Measurements from ENCODE around the gene PNCK. TPM values are rescaled to one million over a fixed set of nuclear protein-coding genes. Genes with fewer than 3 reads are reported as not detected.
A peak's percentile ranks its signal among the peaks of the same experiment; 100 is the strongest.

PNCK gene
- total and polyA plus RNA-seq, 2 of the 13 experiments (the other 11 are each of a cell fraction or from before 2014, with no cell fraction given): 33.1 TPM; not detected in 1

DNA sequence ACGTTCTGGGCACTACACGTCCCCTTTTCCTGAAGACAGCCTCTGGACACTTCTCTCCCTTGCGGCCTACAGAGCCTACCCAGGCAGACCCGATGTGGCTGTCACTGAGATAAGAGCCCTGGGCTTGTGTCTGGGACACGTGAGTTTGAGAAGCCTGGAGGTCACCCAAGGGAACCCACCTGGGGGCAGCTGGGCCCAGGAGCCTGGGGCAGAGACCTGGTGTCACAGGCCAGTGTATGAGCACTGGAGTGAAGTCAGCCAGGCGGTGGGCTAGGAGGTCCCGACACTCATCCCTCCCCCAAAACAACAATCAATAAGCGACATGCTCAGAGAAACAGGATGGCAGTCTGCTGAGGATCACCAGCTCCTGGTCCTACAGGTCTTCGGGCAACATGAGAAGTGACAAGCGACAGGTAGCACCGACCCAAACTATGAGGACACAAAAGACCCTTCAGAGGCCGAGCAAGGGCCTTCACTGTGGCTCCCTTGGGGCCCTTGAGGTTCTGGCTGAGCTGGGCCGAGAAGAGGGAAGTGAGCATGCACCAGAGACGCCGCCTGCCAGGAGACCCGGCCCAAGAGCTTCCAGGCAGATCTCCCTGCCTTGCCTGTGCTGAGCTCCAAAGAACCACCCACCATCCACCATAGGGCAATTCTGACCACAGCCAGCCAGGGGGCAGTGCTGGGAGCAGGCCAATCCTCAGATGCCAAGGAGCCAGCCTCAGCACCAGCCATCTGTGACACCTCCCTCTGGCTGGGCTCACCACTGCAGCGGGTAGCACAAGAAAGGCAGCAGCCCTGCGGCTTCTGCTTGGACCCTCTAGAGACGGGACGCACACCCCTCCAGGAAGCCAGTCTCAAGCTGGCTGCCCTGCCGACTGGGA, 37.6 kb downstream of the PNCK start:
- H3K27ac ChIP-seq (ENCODE audit: extremely low read length, insufficient read depth, low read length): peak overlapping the region; percentile 43
- H2AFZ ChIP-seq (ENCODE audit: low read length): no peak overlapping the region
- no peaks in the 10 kb centered on the region for H3K27me3 ChIP-seq (ENCODE audit: control insufficient read depth in 1 of 2, insufficient read depth in 2 of 2, low read length in 2 of 2)
- H3K79me2 ChIP-seq (ENCODE audit: insufficient read depth, low read length): no peaks in the 10 kb centered on the region
- ATAC-seq (peak; percentile 76), FAIRE-seq (peak; percentile 95), DNase-seq (ENCODE audit: low spot score) (peak; percentile 59)
- intact Hi-C loops (cut with micrococcal nuclease; ENCODE audit: unreplicated experiment) (loop anchor here (2.0 kb wide), 1 partner anchor 13 kb away; no protein-coding TSS in a partner anchor), in situ Hi-C loops (cut with HindIII; ENCODE audit: extremely low pct_ligation_motif_present, low pct_unique_long_range_greater_than_20kb) (no loop called here)
- H3K9me3 ChIP-seq (ENCODE audit: low read length): no peaks in the 10 kb centered on the region
- H3K4me2 ChIP-seq (ENCODE audit: low read depth, low read length): peak overlapping the region; percentile 23; the same call in 1 of the 2 replicates
- ChIA-PET CTCF (ENCODE audit: low intra/inter-chr PET ratio, low total read pairs) (interaction anchor here (1.1 to 3.1 kb wide), 3 partner anchors 13 to 26 kb away, joined by 4 to 21 read pairs (median 5); no protein-coding TSS in a partner anchor), POLR2A (interaction anchor here (2.1 to 4.2 kb wide), 4 partner anchors 10 to 26 kb away, joined by 5 to 156 read pairs (median 42); partner anchors contain the start of gene DUSP9)
- H3K36me3 ChIP-seq (replicated peaks in 1 of 2; ENCODE audit: control insufficient read depth in 1 of 2, insufficient read depth in 2 of 2, low read length in 2 of 2): no peaks in the 10 kb centered on the region
- H3K9ac ChIP-seq (ENCODE audit: insufficient read depth, low read depth, low read length): no peak overlapping the region
- no peak overlapping the region; a peak in 1 of 6 replicates for H3K4me3 ChIP-seq (replicated peaks in 1 of 3; ENCODE audit: insufficient read depth in 1 of 3, low read depth in 2 of 3, low read length in 3 of 3)
- peaks cover 75% of the 10 kb centered on the region for H3K4me1 ChIP-seq (ENCODE audit: insufficient read depth, low read length)
- WGBS (ENCODE audit: low lambda C conversion rate): 83% methylated on average over 1 of the region's 21 CpGs
- H4K20me1 ChIP-seq (ENCODE audit: insufficient read depth, low read length): no peaks in the 10 kb centered on the region
- no TSS peak for BruUV-seq (replicated peaks)
- TF ChIP-seq ZNF615 (CRISPR knock-in tag; IDR thresholded peaks at IDR 0.05; ENCODE audit: borderline replicate concordance) (no peak), HMG20B (CRISPR knock-in tag; conservative IDR thresholded peaks at IDR 0.05) (no peak), JARID2 (CRISPR knock-in tag; IDR thresholded peaks at IDR 0.05; ENCODE audit: insufficient replicate concordance) (no peak), SRF (IDR thresholded peaks at IDR 0.05; ENCODE audit: low read depth, low read length) (no peak), ZNF788 (CRISPR knock-in tag; IDR thresholded peaks at IDR 0.05; ENCODE audit: borderline replicate concordance) (no peak), PHF21A (CRISPR knock-in tag; IDR thresholded peaks at IDR 0.05) (no peak), ZNF543 (CRISPR knock-in tag; IDR thresholded peaks at IDR 0.05) (no peak), ATRX (CRISPR knock-in tag; IDR thresholded peaks at IDR 0.05; ENCODE audit: borderline replicate concordance) (no peak)
- TF ChIP-seq, protein P1, sequence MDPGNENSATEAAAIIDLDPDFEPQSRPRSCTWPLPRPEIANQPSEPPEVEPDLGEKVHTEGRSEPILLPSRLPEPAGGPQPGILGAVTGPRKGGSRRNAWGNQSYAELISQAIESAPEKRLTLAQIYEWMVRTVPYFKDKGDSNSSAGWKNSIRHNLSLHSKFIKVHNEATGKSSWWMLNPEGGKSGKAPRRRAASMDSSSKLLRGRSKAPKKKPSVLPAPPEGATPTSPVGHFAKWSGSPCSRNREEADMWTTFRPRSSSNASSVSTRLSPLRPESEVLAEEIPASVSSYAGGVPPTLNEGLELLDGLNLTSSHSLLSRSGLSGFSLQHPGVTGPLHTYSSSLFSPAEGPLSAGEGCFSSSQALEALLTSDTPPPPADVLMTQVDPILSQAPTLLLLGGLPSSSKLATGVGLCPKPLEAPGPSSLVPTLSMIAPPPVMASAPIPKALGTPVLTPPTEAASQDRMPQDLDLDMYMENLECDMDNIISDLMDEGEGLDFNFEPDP (CRISPR knock-in tag; conservative IDR thresholded peaks at IDR 0.05): no peak
- TF ChIP-seq, protein P2, sequence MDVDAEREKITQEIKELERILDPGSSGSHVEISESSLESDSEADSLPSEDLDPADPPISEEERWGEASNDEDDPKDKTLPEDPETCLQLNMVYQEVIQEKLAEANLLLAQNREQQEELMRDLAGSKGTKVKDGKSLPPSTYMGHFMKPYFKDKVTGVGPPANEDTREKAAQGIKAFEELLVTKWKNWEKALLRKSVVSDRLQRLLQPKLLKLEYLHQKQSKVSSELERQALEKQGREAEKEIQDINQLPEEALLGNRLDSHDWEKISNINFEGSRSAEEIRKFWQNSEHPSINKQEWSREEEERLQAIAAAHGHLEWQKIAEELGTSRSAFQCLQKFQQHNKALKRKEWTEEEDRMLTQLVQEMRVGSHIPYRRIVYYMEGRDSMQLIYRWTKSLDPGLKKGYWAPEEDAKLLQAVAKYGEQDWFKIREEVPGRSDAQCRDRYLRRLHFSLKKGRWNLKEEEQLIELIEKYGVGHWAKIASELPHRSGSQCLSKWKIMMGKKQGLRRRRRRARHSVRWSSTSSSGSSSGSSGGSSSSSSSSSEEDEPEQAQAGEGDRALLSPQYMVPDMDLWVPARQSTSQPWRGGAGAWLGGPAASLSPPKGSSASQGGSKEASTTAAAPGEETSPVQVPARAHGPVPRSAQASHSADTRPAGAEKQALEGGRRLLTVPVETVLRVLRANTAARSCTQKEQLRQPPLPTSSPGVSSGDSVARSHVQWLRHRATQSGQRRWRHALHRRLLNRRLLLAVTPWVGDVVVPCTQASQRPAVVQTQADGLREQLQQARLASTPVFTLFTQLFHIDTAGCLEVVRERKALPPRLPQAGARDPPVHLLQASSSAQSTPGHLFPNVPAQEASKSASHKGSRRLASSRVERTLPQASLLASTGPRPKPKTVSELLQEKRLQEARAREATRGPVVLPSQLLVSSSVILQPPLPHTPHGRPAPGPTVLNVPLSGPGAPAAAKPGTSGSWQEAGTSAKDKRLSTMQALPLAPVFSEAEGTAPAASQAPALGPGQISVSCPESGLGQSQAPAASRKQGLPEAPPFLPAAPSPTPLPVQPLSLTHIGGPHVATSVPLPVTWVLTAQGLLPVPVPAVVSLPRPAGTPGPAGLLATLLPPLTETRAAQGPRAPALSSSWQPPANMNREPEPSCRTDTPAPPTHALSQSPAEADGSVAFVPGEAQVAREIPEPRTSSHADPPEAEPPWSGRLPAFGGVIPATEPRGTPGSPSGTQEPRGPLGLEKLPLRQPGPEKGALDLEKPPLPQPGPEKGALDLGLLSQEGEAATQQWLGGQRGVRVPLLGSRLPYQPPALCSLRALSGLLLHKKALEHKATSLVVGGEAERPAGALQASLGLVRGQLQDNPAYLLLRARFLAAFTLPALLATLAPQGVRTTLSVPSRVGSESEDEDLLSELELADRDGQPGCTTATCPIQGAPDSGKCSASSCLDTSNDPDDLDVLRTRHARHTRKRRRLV (CRISPR knock-in tag; IDR thresholded peaks at IDR 0.05): no peak
- TF ChIP-seq, protein P3, sequence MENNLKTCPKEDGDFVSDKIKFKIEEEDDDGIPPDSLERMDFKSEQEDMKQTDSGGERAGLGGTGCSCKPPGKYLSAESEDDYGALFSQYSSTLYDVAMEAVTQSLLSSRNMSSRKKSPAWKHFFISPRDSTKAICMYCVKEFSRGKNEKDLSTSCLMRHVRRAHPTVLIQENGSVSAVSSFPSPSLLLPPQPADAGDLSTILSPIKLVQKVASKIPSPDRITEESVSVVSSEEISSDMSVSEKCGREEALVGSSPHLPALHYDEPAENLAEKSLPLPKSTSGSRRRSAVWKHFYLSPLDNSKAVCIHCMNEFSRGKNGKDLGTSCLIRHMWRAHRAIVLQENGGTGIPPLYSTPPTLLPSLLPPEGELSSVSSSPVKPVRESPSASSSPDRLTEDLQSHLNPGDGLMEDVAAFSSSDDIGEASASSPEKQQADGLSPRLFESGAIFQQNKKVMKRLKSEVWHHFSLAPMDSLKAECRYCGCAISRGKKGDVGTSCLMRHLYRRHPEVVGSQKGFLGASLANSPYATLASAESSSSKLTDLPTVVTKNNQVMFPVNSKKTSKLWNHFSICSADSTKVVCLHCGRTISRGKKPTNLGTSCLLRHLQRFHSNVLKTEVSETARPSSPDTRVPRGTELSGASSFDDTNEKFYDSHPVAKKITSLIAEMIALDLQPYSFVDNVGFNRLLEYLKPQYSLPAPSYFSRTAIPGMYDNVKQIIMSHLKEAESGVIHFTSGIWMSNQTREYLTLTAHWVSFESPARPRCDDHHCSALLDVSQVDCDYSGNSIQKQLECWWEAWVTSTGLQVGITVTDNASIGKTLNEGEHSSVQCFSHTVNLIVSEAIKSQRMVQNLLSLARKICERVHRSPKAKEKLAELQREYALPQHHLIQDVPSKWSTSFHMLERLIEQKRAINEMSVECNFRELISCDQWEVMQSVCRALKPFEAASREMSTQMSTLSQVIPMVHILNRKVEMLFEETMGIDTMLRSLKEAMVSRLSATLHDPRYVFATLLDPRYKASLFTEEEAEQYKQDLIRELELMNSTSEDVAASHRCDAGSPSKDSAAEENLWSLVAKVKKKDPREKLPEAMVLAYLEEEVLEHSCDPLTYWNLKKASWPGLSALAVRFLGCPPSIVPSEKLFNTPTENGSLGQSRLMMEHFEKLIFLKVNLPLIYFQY (CRISPR knock-in tag; IDR thresholded peaks at IDR 0.05; ENCODE audit: borderline replicate concordance): no peak

All from HepG2 (cell line).